ENCODE data around the gene SWT1. TPM values are rescaled to one million over a fixed set of nuclear protein-coding genes. Genes with fewer than 3 reads are reported as not detected.
A peak's percentile ranks its signal among the peaks of the same experiment; 100 is the strongest.
"Not testable (repeated sequence)": the region's sequence is repeated elsewhere in the genome, so short reads cannot be mapped to it uniquely, and the experiment has no call there.

Gene SWT1
- total and polyA plus RNA-seq, 7 experiments from 2014 or later, result 4.1 to 11.5 (median 5.2) TPM

DNA sequence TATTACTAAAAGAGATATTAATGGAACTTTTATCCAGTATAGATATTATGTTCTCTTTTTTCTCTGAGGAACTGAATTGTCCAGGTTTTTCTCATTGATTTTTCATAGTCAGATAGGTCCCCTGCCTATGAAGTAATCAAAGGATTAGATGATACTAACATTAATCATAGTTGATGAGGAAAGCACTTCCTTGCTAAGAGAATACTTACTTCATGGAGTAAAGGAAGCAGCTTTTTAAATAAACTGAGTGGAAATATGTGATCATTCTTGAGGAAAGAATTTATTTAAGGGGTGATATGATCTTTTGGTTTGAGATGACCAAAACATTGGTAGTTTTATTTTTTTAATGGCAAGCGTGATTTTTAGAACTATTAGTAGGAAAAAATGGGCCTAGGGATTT, 58.9 kb downstream of the SWT1 start:
- H3K27me3 ChIP-seq (ENCODE audit: control insufficient read depth in 2 of 2, insufficient read depth in 2 of 2, low read length in 2 of 2), result no peaks in the 10 kb centered on the region
- Mint-ChIP-seq H3K36me3 (peaks cover 3 to 31% (median 15%) of the 10 kb centered on the region in 5 donors), H3K27me3 (no peaks in the 10 kb centered on the region), H3K4me3 (no peak overlapping the region), H3K4me1 (peaks cover 0 to 5% (median 0%) of the 10 kb centered on the region in 7 donors), H3K9me3 (peaks cover 0 to 9% (median 3%) of the 10 kb centered on the region in 11 donors), H3K27ac (no peak overlapping the region)
- H3K4me1 ChIP-seq (ENCODE audit: control insufficient read depth in 2 of 2, insufficient read depth in 2 of 2, low read length in 2 of 2), result no peaks in the 10 kb centered on the region
- POLR2A ChIA-PET, result no interaction called here
- CTCF ChIA-PET, result no interaction called here
- H3K9me3 ChIP-seq (ENCODE audit: control insufficient read depth in 2 of 3, low read length in 3 of 3), result no peaks in the 10 kb centered on the region
- H3K27ac ChIP-seq (ENCODE audit: low read depth, low read length), result no peak overlapping the region
- no peak for DNase-seq
- no peaks in the 10 kb centered on the region for H3K36me3 ChIP-seq (ENCODE audit: control insufficient read depth in 2 of 3, insufficient read depth in 3 of 3, low read length in 3 of 3)
- ATAC-seq, result no peak
- H3K4me3 ChIP-seq (ENCODE audit: low read length), result no peak overlapping the region
- intact Hi-C loops (cut with micrococcal nuclease), result no loop called here

DNA sequence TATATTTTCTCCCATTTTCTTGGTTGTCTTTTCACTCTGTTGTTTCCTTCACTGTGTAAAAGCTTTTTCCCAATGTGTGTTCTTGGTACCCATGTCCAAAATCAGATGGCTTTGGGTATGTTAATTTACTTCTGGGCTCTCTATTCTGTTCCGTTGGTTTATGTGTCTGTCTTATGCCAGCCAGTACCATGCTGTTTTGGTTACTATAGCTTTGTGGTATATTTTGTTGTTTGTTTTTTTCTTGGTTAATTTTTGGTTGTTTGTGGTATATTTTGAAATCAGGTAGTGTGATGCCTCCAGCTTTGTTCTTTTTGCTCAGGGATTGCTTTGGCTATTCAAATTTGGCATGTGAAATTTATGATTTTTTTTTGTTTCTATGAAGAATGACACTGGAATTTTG, 67.2 kb downstream of the SWT1 start:
- no peaks in the 10 kb centered on the region for H3K4me1 ChIP-seq (ENCODE audit: control insufficient read depth in 2 of 2, insufficient read depth in 2 of 2, low read length in 2 of 2)
- Mint-ChIP-seq H3K4me1 (peaks cover 0 to 5% (median 0%) of the 10 kb centered on the region in 7 donors), H3K4me3 (no peak overlapping the region), H3K36me3 (peaks cover 22 to 59% (median 35%) of the 10 kb centered on the region in 5 donors), H3K9me3 (peaks cover 0 to 14% (median 0%) of the 10 kb centered on the region in 11 donors), H3K27ac (no peak overlapping the region), H3K27me3 (no peaks in the 10 kb centered on the region)
- H3K36me3 ChIP-seq (ENCODE audit: control insufficient read depth in 2 of 3, insufficient read depth in 3 of 3, low read length in 3 of 3), result peaks cover 0 to 5% (median 0%) of the 10 kb centered on the region in 3 experiments
- H3K4me3 ChIP-seq (ENCODE audit: low read length), result no peak overlapping the region
- ATAC-seq (no peak), DNase-seq (no peak)
- no peak overlapping the region for H3K27ac ChIP-seq (ENCODE audit: low read depth, low read length)
- CTCF ChIA-PET, result interaction anchor here (0.6 kb wide), 1 partner anchor 56 kb away, joined by 3 read pairs; no protein-coding TSS in a partner anchor
- intact Hi-C loops (cut with micrococcal nuclease), result no loop called here
- POLR2A ChIA-PET, result no interaction called here
- H3K9me3 ChIP-seq (ENCODE audit: control insufficient read depth in 2 of 3, low read length in 3 of 3), result no peaks in the 10 kb centered on the region
- H3K27me3 ChIP-seq (ENCODE audit: control insufficient read depth in 2 of 2, insufficient read depth in 2 of 2, low read length in 2 of 2), result no peaks in the 10 kb centered on the region

DNA sequence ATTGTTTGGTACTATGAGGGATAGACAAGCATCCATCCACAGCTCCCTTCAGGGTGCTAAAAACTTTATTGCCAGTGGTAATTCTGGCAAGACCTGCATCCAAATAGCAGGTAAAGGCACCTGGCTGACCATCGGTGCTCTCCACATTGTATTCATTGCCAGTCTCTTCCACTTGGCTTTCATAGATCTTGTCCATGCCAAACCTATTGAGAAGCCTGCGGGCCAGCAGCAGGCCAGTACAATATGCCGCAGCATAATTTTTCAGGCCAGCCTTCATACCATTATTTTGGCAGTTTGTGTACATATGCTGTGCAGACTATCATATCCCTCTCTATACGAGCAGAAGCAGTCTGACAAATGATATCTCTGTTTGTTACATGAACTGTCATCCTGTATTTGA, 70.2 kb downstream of the SWT1 start:
- ChIA-PET CTCF (interaction anchor here (0.7 to 0.9 kb wide), 3 partner anchors 57 to 454 kb away, joined by 3 read pairs; no protein-coding TSS in a partner anchor), POLR2A (no interaction called here)
- Histone ChIP-seq H3K4me1 (ENCODE audit: control insufficient read depth in 2 of 2, insufficient read depth in 2 of 2, low read length in 2 of 2) (no peaks in the 10 kb centered on the region), H3K27me3 (ENCODE audit: control insufficient read depth in 2 of 2, insufficient read depth in 2 of 2, low read length in 2 of 2) (no peaks in the 10 kb centered on the region), H3K27ac (ENCODE audit: low read depth, low read length) (no peak overlapping the region), H3K36me3 (ENCODE audit: control insufficient read depth in 2 of 3, insufficient read depth in 3 of 3, low read length in 3 of 3) (peaks cover 0 to 5% (median 0%) of the 10 kb centered on the region in 3 experiments), H3K4me3 (ENCODE audit: low read length) (no peak overlapping the region), H3K9me3 (ENCODE audit: control insufficient read depth in 2 of 3, low read length in 3 of 3) (no peaks in the 10 kb centered on the region)
- peaks cover 0 to 2% (median 0%) of the 10 kb centered on the region in 7 donors for H3K4me1 Mint-ChIP-seq
- peaks cover 20 to 57% (median 39%) of the 10 kb centered on the region in 5 donors for H3K36me3 Mint-ChIP-seq
- no peak overlapping the region for H3K4me3 Mint-ChIP-seq
- no peak for ATAC-seq
- H3K27ac Mint-ChIP-seq, result no peak overlapping the region
- H3K27me3 Mint-ChIP-seq, result no peaks in the 10 kb centered on the region
- intact Hi-C loops (cut with micrococcal nuclease), result no loop called here
- no peak for DNase-seq
- H3K9me3 Mint-ChIP-seq, result peaks cover 0 to 14% (median 0%) of the 10 kb centered on the region in 11 donors

DNA sequence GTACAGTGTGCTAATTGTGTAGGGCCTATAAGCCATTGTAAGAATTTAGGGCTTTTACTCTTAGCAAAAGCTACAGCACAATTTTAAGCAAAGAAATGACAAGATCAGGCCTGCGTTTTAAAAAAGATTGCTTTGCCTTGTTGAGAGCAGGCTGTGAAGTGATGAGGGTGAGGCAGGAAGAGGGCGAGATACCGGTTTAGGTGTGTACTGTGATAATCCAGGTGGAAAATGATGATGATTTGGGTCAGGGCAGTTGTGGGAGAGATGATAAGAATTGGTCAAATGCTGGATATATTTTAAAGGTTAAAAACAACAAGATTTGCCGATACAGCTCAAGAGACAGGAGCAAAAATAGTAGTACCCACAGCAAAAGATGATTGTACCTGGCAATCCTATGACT, 72.0 kb downstream of the SWT1 start:
- Histone ChIP-seq H3K4me1 (ENCODE audit: control insufficient read depth in 2 of 2, insufficient read depth in 2 of 2, low read length in 2 of 2) (no peaks in the 10 kb centered on the region), H3K9me3 (ENCODE audit: control insufficient read depth in 2 of 3, low read length in 3 of 3) (no peaks in the 10 kb centered on the region), H3K4me3 (ENCODE audit: low read length) (no peak overlapping the region), H3K27me3 (ENCODE audit: control insufficient read depth in 2 of 2, insufficient read depth in 2 of 2, low read length in 2 of 2) (no peaks in the 10 kb centered on the region), H3K36me3 (ENCODE audit: control insufficient read depth in 2 of 3, insufficient read depth in 3 of 3, low read length in 3 of 3) (no peaks in the 10 kb centered on the region), H3K27ac (ENCODE audit: low read depth, low read length) (no peak overlapping the region)
- intact Hi-C loops (cut with micrococcal nuclease), result no loop called here
- peak overlapping the region in 1 of 9 donors; percentile 17 for H3K27ac Mint-ChIP-seq
- ATAC-seq, result no peak
- H3K4me3 Mint-ChIP-seq, result no peak overlapping the region
- H3K4me1 Mint-ChIP-seq, result peaks cover 0 to 2% (median 0%) of the 10 kb centered on the region in 7 donors
- CTCF ChIA-PET, result interaction anchor here (0.6 kb wide), 1 partner anchor 12 kb away, joined by 3 read pairs; no protein-coding TSS in a partner anchor
- H3K9me3 Mint-ChIP-seq, result peaks cover 0 to 8% (median 0%) of the 10 kb centered on the region in 11 donors
- DNase-seq, result no peak
- H3K27me3 Mint-ChIP-seq, result no peaks in the 10 kb centered on the region
- H3K36me3 Mint-ChIP-seq, result peaks cover 14 to 42% (median 23%) of the 10 kb centered on the region in 5 donors
- POLR2A ChIA-PET, result no interaction called here

DNA sequence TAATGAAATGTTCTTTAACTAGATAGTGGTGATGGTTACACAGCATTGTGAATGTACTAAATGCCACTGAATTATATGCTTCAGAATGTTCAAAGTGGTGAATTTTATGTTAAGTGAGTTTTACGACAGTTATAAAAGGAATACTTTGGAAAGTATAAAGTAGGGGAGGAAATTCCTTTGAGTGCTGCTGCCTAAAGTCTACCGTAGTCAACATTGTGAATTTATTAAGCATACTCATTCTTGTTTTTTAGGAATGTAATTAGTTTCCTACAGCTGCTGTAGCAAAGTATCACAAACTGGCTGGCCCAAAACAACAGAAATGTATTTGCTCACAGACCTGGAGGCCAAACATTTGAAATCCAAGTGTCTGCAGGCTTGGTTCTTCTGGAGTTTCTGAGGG, 73.0 kb downstream of the SWT1 start:
- Mint-ChIP-seq H3K27me3 (no peaks in the 10 kb centered on the region), H3K9me3 (peaks cover 0 to under 1% (median 0%) of the 10 kb centered on the region in 11 donors), H3K4me1 (peaks cover 0 to 2% (median 0%) of the 10 kb centered on the region in 7 donors), H3K27ac (no peak overlapping the region), H3K36me3 (peaks cover 8 to 40% (median 14%) of the 10 kb centered on the region in 5 donors), H3K4me3 (no peak overlapping the region)
- no peak overlapping the region for H3K4me3 ChIP-seq (ENCODE audit: low read length)
- POLR2A ChIA-PET, result interaction anchor here (0.6 kb wide), 1 partner anchor 200 kb away, joined by 5 read pairs; no protein-coding TSS in a partner anchor
- H3K36me3 ChIP-seq (ENCODE audit: control insufficient read depth in 2 of 3, insufficient read depth in 3 of 3, low read length in 3 of 3), result no peaks in the 10 kb centered on the region
- H3K27ac ChIP-seq (ENCODE audit: low read depth, low read length), result no peak overlapping the region
- CTCF ChIA-PET, result no interaction called here
- DNase-seq, result no peak
- no peaks in the 10 kb centered on the region for H3K9me3 ChIP-seq (ENCODE audit: control insufficient read depth in 2 of 3, low read length in 3 of 3)
- intact Hi-C loops (cut with micrococcal nuclease), result no loop called here
- no peaks in the 10 kb centered on the region for H3K4me1 ChIP-seq (ENCODE audit: control insufficient read depth in 2 of 2, insufficient read depth in 2 of 2, low read length in 2 of 2)
- no peaks in the 10 kb centered on the region for H3K27me3 ChIP-seq (ENCODE audit: control insufficient read depth in 2 of 2, insufficient read depth in 2 of 2, low read length in 2 of 2)
- no peak for ATAC-seq

DNA sequence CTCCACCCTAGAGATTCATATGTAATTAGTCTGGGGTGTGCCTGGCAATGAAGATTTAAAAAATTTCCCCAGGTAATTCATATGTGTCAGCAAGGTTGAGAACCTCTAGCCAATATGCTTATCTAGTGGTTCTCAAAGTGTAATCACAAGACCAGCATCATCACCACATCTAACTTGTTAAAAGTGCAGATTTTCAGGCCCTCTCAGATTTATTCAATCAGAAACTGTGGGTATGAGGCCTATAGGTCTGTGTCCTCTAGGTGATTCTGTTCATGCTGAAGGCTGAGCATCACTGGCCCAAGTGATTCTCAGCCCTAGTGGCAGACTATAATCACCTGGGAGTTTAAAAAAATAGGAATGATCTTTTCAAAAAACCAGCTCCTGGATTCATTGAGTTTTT, 75.9 kb downstream of the SWT1 start:
- no peak overlapping the region for H3K4me3 ChIP-seq (ENCODE audit: low read length)
- H3K36me3 Mint-ChIP-seq, result peaks cover 8 to 34% (median 18%) of the 10 kb centered on the region in 5 donors
- no peaks in the 10 kb centered on the region for H3K4me1 ChIP-seq (ENCODE audit: control insufficient read depth in 2 of 2, insufficient read depth in 2 of 2, low read length in 2 of 2)
- no peak overlapping the region for H3K27ac ChIP-seq (ENCODE audit: low read depth, low read length)
- intact Hi-C loops (cut with micrococcal nuclease), result no loop called here
- peaks cover 0 to 2% (median 0%) of the 10 kb centered on the region in 7 donors for H3K4me1 Mint-ChIP-seq
- no peak overlapping the region for H3K27ac Mint-ChIP-seq
- no peaks in the 10 kb centered on the region for H3K9me3 ChIP-seq (ENCODE audit: control insufficient read depth in 2 of 3, low read length in 3 of 3)
- H3K27me3 Mint-ChIP-seq, result no peaks in the 10 kb centered on the region
- H3K9me3 Mint-ChIP-seq, result peaks cover 0 to 5% (median 0%) of the 10 kb centered on the region in 11 donors
- no peak for ATAC-seq
- CTCF ChIA-PET, result no interaction called here
- H3K36me3 ChIP-seq (ENCODE audit: control insufficient read depth in 2 of 3, insufficient read depth in 3 of 3, low read length in 3 of 3), result no peaks in the 10 kb centered on the region
- POLR2A ChIA-PET, result interaction anchor here (0.6 to 1.0 kb wide), 3 partner anchors 11 to 438 kb away, joined by 3 read pairs; no protein-coding TSS in a partner anchor
- no peak overlapping the region for H3K4me3 Mint-ChIP-seq
- H3K27me3 ChIP-seq (ENCODE audit: control insufficient read depth in 2 of 2, insufficient read depth in 2 of 2, low read length in 2 of 2), result no peaks in the 10 kb centered on the region
- no peak for DNase-seq

DNA sequence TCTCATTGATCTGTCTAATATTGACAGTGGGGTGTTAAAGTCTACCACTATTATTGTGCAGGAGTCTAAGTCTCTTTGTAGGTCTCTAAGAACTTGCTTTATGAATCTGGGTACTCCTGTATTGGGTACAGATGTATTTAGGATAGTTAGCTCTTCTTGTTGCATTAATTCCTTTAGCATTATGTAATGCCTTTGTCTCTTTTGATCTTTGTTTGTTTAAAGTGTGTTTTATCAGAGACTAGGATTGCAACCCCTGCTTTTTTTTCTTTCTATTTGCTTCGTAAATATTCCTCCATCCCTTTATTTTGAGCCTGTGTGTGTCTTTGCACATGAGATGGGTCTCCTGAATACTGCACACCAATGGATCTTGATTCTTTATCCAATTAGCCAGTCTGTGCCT, 77.2 kb downstream of the SWT1 start:
- CTCF ChIA-PET, result interaction anchor here (1.1 kb wide), 1 partner anchor 436 kb away, joined by 3 read pairs; no protein-coding TSS in a partner anchor
- H3K4me3 Mint-ChIP-seq, result not testable (repeated sequence)

More for the DNA sequence above, 77.2 kb downstream of the SWT1 start:
- DNase-seq; H3K27me3 Mint-ChIP-seq; H3K36me3 ChIP-seq (ENCODE audit: control insufficient read depth in 2 of 3, insufficient read depth in 3 of 3, low read length in 3 of 3); H3K9me3 Mint-ChIP-seq; H3K27ac Mint-ChIP-seq; H3K9me3 ChIP-seq (ENCODE audit: control insufficient read depth in 2 of 3, low read length in 3 of 3); intact Hi-C loops (cut with micrococcal nuclease); H3K4me3 ChIP-seq (ENCODE audit: low read length); H3K4me1 ChIP-seq (ENCODE audit: control insufficient read depth in 2 of 2, insufficient read depth in 2 of 2, low read length in 2 of 2); H3K27ac ChIP-seq (ENCODE audit: low read depth, low read length); ATAC-seq; H3K27me3 ChIP-seq (ENCODE audit: control insufficient read depth in 2 of 2, insufficient read depth in 2 of 2, low read length in 2 of 2): not testable (repeated sequence)
- POLR2A ChIA-PET, result interaction anchor here (1.0 to 1.3 kb wide), 2 partner anchors 47 to 82 kb away, joined by 3 to 9 read pairs; no protein-coding TSS in a partner anchor
- Mint-ChIP-seq H3K4me1 (peaks cover 3 to 10% (median 9%) of the 10 kb centered on the region in 7 donors), H3K36me3 (peaks cover 7 to 34% (median 20%) of the 10 kb centered on the region in 5 donors)
